Colonic mucosa (tissue), 4 donors: ENCODE results near the gene MFSD6. TPM values are rescaled to one million over a fixed set of nuclear protein-coding genes. Genes with fewer than 3 reads are reported as not detected.

ENCODE experiments used
- DNase-seq: peaks from one replicate; pipeline ENCODE4 v3.0.0-alpha.2; 2020
- H3K27ac ChIP-seq: fragments of 200-600 bp; one replicate; pipeline ENCODE4 v1.8.0; 2021
- H3K27me3 ChIP-seq: fragments of 200-600 bp; one replicate; pipeline ENCODE4 v1.8.0; 2021
- H3K36me3 ChIP-seq: fragments of 200-600 bp; one replicate; pipeline ENCODE4 v1.8.0; 2021
- H3K4me1 ChIP-seq: fragments of 200-600 bp; one replicate; pipeline ENCODE4 v1.8.0; 2021; ENCODE audit warnings: mild to moderate bottlenecking
- H3K4me3 ChIP-seq: fragments of 200-600 bp; one replicate; pipeline ENCODE4 v1.8.0; 2021
- H3K9ac ChIP-seq, 2 donors: one replicate each; pipeline ENCODE4 v1.7.0; 2013; ENCODE audit warnings: control low read depth in 2 of 2, low read depth in 2 of 2, low read length in 2 of 2
- H3K9me3 ChIP-seq: fragments of 200-600 bp; one replicate; pipeline ENCODE4 v1.8.0; 2021
- CTCF ChIP-seq: fragments of 200-600 bp; IDR thresholded peaks from one replicate; pipeline ENCODE4 v1.8.0; 2022; ENCODE audit warnings: antibody characterized with exemption, mild to moderate bottlenecking
- intact Hi-C: fragments of 100-400 bp; cut with DNase I; formaldehyde crosslinking; loops from one replicate; pipeline ENCODE4 v1.14.1; 2022
- total RNA-seq, 2 donors: library from RNA; stranded (reverse); fragmentation: NEBNext Ultra II Directional in 1 of 2; extraction: Animal tissue kit (Norgen Biotek cat#: 25700) in 1 of 2; gene quantifications; one replicate each; pipeline ENCODE4 v1.2.1, GENCODE V29; 2021
- donor health status: healthy.
- donor health status: DM: no; HTN: no; CAD: no.
- donor health status: DM: no; HTN: no; CAD: no.

Gene MFSD6
- total RNA-seq, 2 donors from 2014 or later = 60.9 to 83.3 TPM

- H3K4me1 ChIP-seq = no peaks in the 10 kb centered on the region
- no peak overlapping the region for H3K27ac ChIP-seq
- DNase-seq = no peak
- TF ChIP-seq CTCF = no peak
- H3K9ac ChIP-seq = no peak overlapping the region
- intact Hi-C loops = loop anchor here (5.0 kb wide), 1 partner anchor 114 kb away; no protein-coding TSS in a partner anchor
- no peak overlapping the region for H3K4me3 ChIP-seq
- H3K36me3 ChIP-seq = no peaks in the 10 kb centered on the region
- H3K9me3 ChIP-seq = no peaks in the 10 kb centered on the region
- H3K27me3 ChIP-seq = no peaks in the 10 kb centered on the region
Measured at GRCh38 chr2:190538201-190538600, 130.0 kb downstream of the MFSD6 start.

DNA sequence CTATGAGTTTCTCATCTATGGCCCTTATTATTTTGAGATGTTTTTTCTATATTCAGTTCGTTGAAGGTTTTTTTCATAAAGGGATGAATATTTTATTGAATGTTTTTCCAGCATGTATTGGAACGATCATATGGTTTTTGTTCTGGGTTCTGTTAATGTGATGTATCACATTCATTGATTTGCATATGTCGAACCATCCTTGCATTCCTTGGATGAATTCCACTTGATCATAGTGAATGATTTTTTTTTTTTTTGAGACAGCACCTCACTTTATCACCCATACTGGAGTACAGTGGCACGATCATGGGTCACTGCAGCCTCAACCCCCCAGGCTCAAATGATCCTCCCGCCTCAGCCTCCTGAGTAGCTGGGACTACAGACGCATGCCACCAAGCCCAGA, 131.9 kb downstream of the MFSD6 start:
- no peaks in the 10 kb centered on the region for H3K9me3 ChIP-seq
- no peak overlapping the region for H3K9ac ChIP-seq
- H3K27ac ChIP-seq = no peak overlapping the region
- TF ChIP-seq CTCF = no peak
- no peaks in the 10 kb centered on the region for H3K36me3 ChIP-seq
- DNase-seq = no peak
- no peaks in the 10 kb centered on the region for H3K4me1 ChIP-seq
- H3K4me3 ChIP-seq = no peak overlapping the region
- intact Hi-C loops = no loop called here
- no peaks in the 10 kb centered on the region for H3K27me3 ChIP-seq

GRCh38 chr2:190545093-190545492, 136.9 kb downstream of the MFSD6 start:
- no peak for DNase-seq
- no peak overlapping the region for H3K27ac ChIP-seq
- no peak overlapping the region for H3K9ac ChIP-seq

GRCh38 chr2:190545555-190546385, 137.6 kb downstream of the MFSD6 start:
- H3K36me3 ChIP-seq = no peaks in the 10 kb centered on the region
- no peaks in the 10 kb centered on the region for H3K4me1 ChIP-seq
- H3K27ac ChIP-seq = no peak overlapping the region
- no peak for DNase-seq
- intact Hi-C loops = no loop called here
- no peaks in the 10 kb centered on the region for H3K27me3 ChIP-seq
- no peak overlapping the region for H3K4me3 ChIP-seq
- no peak overlapping the region for H3K9ac ChIP-seq
- TF ChIP-seq CTCF = no peak
- no peaks in the 10 kb centered on the region for H3K9me3 ChIP-seq

More at GRCh38 chr2:190545093-190545492, 136.9 kb downstream of the MFSD6 start:
- no peaks in the 10 kb centered on the region for H3K9me3 ChIP-seq
- no peaks in the 10 kb centered on the region for H3K27me3 ChIP-seq
- H3K36me3 ChIP-seq = no peaks in the 10 kb centered on the region
- H3K4me1 ChIP-seq = no peaks in the 10 kb centered on the region
- TF ChIP-seq CTCF = no peak
- no peak overlapping the region for H3K4me3 ChIP-seq
- intact Hi-C loops = no loop called here

GRCh38 chr2:190546734-190547133, 138.6 kb downstream of the MFSD6 start:
- no peak for DNase-seq
- intact Hi-C loops = no loop called here

More at GRCh38 chr2:190546734-190547133, 138.6 kb downstream of the MFSD6 start:
- no peak overlapping the region for H3K27ac ChIP-seq
- H3K27me3 ChIP-seq = no peaks in the 10 kb centered on the region
- H3K36me3 ChIP-seq = no peaks in the 10 kb centered on the region
- no peak for TF ChIP-seq CTCF
- no peak overlapping the region for H3K9ac ChIP-seq
- no peaks in the 10 kb centered on the region for H3K9me3 ChIP-seq
- H3K4me1 ChIP-seq = no peaks in the 10 kb centered on the region
- no peak overlapping the region for H3K4me3 ChIP-seq
